Measurements from ENCODE around the gene CX3CR1. TPM values are rescaled to one million over a fixed set of nuclear protein-coding genes. Genes with fewer than 3 reads are reported as not detected.
"Not testable (repeated sequence)": the region's sequence is repeated elsewhere in the genome, so short reads cannot be mapped to it uniquely, and the experiment has no call there.

CX3CR1 gene
- total RNA-seq, 1 donor: not detected

DNA sequence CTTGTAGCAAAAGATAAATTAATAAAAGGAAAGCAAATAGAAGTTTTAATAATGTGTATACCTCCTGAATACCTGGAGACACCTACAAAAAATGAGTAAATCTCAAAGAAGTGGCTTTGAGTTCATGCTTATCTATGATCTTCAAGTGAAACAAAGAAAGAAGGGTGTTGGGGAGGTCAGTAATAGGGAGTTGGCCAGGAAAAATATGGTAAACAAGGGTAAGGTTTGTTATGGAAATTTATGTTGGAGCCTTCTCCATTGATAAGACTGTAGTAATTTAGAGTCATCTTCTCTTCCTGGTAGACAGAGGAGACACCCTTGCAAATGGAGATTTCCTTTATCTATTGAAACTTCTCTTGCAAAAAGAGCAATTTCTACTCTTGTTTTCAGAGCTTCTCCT lies 43.1 kb upstream of the CX3CR1 start:
- DNase-seq (ENCODE audit: low read depth): no peak
- TF ChIP-seq, protein P1, sequence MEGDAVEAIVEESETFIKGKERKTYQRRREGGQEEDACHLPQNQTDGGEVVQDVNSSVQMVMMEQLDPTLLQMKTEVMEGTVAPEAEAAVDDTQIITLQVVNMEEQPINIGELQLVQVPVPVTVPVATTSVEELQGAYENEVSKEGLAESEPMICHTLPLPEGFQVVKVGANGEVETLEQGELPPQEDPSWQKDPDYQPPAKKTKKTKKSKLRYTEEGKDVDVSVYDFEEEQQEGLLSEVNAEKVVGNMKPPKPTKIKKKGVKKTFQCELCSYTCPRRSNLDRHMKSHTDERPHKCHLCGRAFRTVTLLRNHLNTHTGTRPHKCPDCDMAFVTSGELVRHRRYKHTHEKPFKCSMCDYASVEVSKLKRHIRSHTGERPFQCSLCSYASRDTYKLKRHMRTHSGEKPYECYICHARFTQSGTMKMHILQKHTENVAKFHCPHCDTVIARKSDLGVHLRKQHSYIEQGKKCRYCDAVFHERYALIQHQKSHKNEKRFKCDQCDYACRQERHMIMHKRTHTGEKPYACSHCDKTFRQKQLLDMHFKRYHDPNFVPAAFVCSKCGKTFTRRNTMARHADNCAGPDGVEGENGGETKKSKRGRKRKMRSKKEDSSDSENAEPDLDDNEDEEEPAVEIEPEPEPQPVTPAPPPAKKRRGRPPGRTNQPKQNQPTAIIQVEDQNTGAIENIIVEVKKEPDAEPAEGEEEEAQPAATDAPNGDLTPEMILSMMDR (IDR thresholded peaks at IDR 0.05; ENCODE audit: insufficient read depth, low read length): no peak
- H3K4me3 ChIP-seq (ENCODE audit: low read depth, low read length): no peak overlapping the region

DNA sequence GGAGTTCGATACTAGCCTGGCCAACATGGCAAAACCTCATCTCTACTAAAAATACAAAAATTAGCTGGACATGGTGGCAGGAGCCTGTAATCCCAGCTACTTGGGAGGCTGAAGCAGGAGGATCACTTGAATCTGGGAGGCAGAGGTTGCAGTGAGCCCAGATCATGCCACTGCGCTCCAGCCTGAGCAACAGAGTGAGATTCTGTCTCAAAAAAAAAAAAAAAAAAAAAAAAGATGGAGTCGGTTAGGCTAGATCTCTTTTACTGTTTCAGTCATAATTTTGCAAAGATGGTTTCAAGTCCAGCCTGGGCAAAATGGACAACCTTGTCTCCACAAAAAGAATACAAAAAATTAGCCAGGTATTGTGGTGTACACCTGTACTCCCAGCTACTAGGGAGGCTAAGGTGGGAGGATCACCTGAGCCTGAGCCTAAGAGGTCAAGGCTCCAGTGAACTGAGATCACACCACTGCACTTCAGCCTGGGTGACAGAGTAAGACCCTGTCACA lies 42.4 kb upstream of the CX3CR1 start:
- H3K4me3 ChIP-seq (ENCODE audit: low read depth, low read length); DNase-seq (ENCODE audit: low read depth): not testable (repeated sequence)

DNA sequence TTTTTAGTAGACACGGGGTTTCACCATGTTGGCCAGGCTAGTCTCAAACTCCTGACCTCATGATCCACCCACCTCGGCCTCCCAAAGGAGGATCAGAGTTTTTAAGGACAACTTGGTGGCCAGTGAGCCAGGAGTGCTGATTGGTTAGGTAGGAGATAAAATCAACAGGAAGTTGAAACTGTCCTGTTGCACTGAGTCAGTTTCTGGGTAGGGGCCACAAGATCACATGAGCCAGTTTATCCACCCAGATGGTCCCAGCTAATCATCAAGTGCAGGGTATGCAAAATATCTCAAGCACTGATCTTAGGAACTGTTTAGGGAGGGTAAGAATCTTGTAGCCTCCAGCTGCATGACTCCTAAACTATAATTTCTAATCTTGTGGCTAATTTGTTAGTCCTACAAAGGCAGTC lies 41.7 kb upstream of the CX3CR1 start:
- not testable (repeated sequence) for H3K4me3 ChIP-seq (ENCODE audit: low read depth, low read length)
- DNase-seq (ENCODE audit: low read depth): peak; percentile 4

DNA sequence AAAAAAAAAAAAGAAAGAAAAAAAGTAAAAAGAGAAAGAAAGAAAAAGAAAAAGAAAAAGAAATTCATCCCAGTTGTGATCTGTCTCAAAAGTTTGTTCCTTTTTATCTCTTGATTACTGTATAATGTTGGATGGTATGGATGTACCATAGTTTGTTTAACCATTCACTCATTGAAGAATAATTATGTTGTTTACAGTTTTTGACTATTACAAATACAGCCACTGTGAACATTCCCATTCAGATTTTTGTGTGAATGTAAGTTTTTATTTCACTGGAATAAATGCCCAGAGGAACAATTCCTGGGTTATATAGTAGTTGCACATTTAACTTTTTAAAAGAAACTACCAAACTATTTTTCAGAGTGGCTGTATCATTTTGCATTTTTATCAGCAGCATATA lies 39.4 kb upstream of the CX3CR1 start:
- TF ChIP-seq, protein P1 (IDR thresholded peaks at IDR 0.05; ENCODE audit: insufficient read depth, low read length): no peak
- no peak overlapping the region for H3K4me3 ChIP-seq (ENCODE audit: low read depth, low read length)
- no peak for DNase-seq (ENCODE audit: low read depth)

DNA sequence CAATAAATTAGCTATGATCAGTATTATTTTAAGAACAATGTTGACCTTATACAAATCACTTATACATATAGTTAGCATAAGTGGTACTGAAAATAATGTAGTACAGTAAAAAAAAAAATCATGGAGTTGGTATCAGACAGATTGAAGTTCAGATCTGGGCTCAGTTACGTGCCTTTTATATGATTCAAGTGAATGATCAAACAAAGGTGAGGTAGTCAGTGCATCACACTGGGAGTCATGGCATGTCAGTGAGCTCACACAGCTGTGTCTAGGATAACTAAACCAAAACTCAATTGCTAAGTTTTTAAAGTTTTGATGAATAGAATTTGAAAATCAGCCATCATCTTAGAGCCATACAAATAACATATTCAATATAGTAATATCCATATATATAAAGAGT lies 38.5 kb upstream of the CX3CR1 start:
- TF ChIP-seq, protein P1 (IDR thresholded peaks at IDR 0.05; ENCODE audit: insufficient read depth, low read length): no peak
- H3K4me3 ChIP-seq (ENCODE audit: low read depth, low read length): no peak overlapping the region
- no peak for DNase-seq (ENCODE audit: low read depth)

DNA sequence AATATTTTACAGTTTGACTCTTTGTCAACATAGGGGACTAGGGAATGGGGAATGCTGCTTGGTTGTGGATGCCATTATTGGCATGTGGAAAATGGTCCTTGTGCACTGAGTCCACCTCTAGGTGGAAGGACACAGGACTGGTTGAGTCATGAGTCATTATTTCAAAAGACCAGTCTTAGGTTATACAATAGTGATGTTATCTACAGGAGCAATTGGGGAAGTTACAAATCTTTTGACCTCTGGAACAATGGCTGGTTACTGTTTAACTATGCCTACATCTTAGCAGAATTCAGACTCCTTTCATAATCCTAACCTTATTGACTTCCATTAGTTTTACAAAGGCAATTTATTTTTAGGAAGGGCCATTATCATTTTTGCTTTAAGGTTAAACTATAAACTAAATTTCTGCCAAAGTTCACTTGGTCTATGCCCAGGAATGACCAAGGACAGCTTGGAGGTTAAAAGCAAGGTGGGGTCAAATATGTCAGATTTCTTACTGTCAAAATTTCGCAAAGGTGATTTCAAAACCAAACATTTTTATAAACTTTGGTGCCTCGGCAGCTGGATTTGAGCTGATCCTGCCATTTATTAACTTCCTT lies 37.8 kb upstream of the CX3CR1 start:
- no peak for DNase-seq (ENCODE audit: low read depth)
- TF ChIP-seq, protein P1 (IDR thresholded peaks at IDR 0.05; ENCODE audit: insufficient read depth, low read length): no peak
- H3K4me3 ChIP-seq (ENCODE audit: low read depth, low read length): no peak overlapping the region

DNA sequence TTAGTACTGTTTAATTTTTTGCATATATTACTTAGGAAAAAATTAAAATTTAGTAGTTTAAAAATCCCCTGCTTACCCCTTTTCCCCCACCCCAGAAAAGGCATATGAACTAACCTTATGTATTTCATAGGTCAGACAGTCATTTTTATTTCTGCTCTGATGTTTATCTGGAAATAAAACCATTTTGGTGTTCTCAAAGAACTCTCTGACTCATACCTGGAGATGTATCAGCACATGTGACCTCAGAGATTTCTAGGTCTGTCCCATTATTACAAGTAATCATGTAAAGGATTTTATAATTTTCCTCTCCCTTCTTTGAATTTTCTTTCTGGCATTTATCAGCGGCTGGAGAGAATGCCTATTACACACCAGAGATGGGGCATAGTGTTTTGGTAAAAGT lies 35.6 kb upstream of the CX3CR1 start:
- TF ChIP-seq, protein P1 (IDR thresholded peaks at IDR 0.05; ENCODE audit: insufficient read depth, low read length): no peak
- no peak for DNase-seq (ENCODE audit: low read depth)
- no peak overlapping the region for H3K4me3 ChIP-seq (ENCODE audit: low read depth, low read length)

DNA sequence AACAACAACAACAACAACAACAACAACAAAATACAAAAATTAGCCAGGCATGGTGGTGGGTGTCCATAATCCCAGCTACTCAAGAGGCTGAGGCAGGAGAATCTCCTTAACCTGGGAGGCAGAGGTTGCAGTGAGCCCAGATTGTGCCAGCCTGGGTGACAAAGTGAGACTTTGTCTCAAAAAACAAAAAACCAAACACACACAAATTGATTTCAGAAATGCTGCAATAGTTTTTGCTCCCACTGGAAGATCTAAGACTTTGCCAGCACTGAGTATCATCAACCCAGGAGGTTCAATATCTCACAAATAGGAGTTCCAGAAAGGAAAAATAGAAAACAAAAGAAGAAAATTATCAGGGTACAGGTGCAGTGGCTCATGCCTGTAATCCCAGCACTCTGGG lies 33.5 kb upstream of the CX3CR1 start:
- TF ChIP-seq, protein P1 (IDR thresholded peaks at IDR 0.05; ENCODE audit: insufficient read depth, low read length): no peak
- H3K4me3 ChIP-seq (ENCODE audit: low read depth, low read length): no peak overlapping the region
- DNase-seq (ENCODE audit: low read depth): no peak

All from fibroblast of the aortic adventitia (primary cell).